ENCODE results near the gene MIEF2. TPM values are rescaled to one million over a fixed set of nuclear protein-coding genes. Genes with fewer than 3 reads are reported as not detected.

The MIEF2 gene
- total RNA-seq, 1 experiment from 2014 or later: 29.6 TPM

DNA sequence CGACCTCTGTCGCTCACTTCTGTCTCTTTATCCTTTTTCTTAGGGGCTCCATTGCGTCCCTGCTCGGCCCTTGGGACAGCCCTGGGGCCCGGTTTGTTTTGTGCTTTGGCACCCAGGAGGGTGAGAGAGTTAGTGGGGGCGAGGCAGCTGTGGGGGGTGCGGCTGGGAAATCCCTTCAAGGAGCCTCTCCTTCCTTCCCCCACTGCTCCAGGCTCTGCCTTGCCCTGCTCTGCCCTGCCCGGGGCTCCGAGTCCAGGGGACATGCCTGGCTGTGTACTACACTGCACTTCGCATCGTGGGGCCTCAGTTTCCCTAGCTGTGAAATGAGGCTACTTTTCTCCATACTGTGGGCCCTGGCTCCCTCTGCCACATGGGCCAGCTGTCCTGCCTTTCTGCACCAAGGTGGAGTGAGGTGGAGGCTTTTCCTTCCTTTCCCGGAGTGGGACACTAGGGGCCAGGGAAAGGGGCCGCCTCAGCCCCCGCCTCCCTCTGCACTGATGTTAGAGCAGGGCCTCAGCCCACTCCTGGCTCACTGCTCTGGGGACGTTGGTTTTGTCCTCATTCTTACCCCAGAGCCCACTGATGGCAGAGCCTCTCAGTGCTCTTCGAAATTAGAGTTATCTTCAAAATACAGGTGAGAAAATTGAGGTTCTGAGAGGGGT, 34.0 kb upstream of the MIEF2 start:
- Histone ChIP-seq H3K4me1 (replicated peaks; ENCODE audit: insufficient read depth) (peaks cover 13% of the 10 kb centered on the region), H3F3A (ENCODE audit: insufficient read depth, low read depth) (no peaks in the 10 kb centered on the region), H4K20me1 (ENCODE audit: insufficient read depth) (0 out of 2 replicates have a peak, but pooled peaks cover 3% of the 10 kb centered on the region), H3K9me3 (ENCODE audit: insufficient read depth, low read depth) (no peaks in the 10 kb centered on the region), H3K27me3 (ENCODE audit: insufficient read depth, low read depth) (no peaks in the 10 kb centered on the region), H3K36me3 (ENCODE audit: low read depth) (no peaks in the 10 kb centered on the region), H3K4me2 (peak overlapping the region; percentile 96), H3K4me3 (peak overlapping the region; percentile 70), H3K9me2 (ENCODE audit: insufficient read depth) (no peaks in the 10 kb centered on the region), H3K79me2 (ENCODE audit: low read depth) (peaks cover 13% of the 10 kb centered on the region), H2AFZ (peak overlapping the region; percentile 78), H3K27ac (no peak overlapping the region)
- DNase-seq: no peak
- POLR2A ChIA-PET (ENCODE audit: unreplicated experiment): no interaction called here
- intact Hi-C loops (cut with micrococcal nuclease; ENCODE audit: unreplicated experiment): loop anchor here (10.0 kb wide), 1 partner anchor 88 kb away; the partner anchor contains the start of genes SMCR8 and TOP3A
- no peak for TF ChIP-seq CTCF (conservative IDR thresholded peaks at IDR 0.05)
- TF ChIP-seq EZH2 (IDR thresholded peaks at IDR 0.05; ENCODE audit: low read depth): no peak
- no TSS peak for BruUV-seq (replicated peaks)
- CTCF ChIA-PET: no interaction called here

GRCh38 chr17:18227635-18228034, 32.8 kb upstream of the MIEF2 start:
- intact Hi-C loops (cut with micrococcal nuclease; ENCODE audit: unreplicated experiment): loop anchor here (10.0 kb wide), 1 partner anchor 87 kb away; the partner anchor contains the start of genes SMCR8 and TOP3A
- no peaks in the 10 kb centered on the region for H3K36me3 ChIP-seq (ENCODE audit: low read depth)
- H3F3A ChIP-seq (ENCODE audit: insufficient read depth, low read depth): no peaks in the 10 kb centered on the region
- POLR2A ChIA-PET (ENCODE audit: unreplicated experiment): interaction anchor here (0.6 kb wide), 1 partner anchor 39 kb away, joined by 5 read pairs; no protein-coding TSS in a partner anchor
- CTCF ChIA-PET: no interaction called here
- H3K9me3 ChIP-seq (ENCODE audit: insufficient read depth, low read depth): no peaks in the 10 kb centered on the region
- no peaks in the 10 kb centered on the region for H3K9me2 ChIP-seq (ENCODE audit: insufficient read depth)
- 0 out of 2 replicates have a peak, but pooled peaks cover 3% of the 10 kb centered on the region for H4K20me1 ChIP-seq (ENCODE audit: insufficient read depth)
- H3K4me1 ChIP-seq (replicated peaks; ENCODE audit: insufficient read depth): peaks cover 11% of the 10 kb centered on the region
- H3K79me2 ChIP-seq (ENCODE audit: low read depth): peaks cover 13% of the 10 kb centered on the region
- no peak overlapping the region for H2AFZ ChIP-seq
- no peak for TF ChIP-seq CTCF (conservative IDR thresholded peaks at IDR 0.05)
- no peak for TF ChIP-seq EZH2 (IDR thresholded peaks at IDR 0.05; ENCODE audit: low read depth)
- H3K27me3 ChIP-seq (ENCODE audit: insufficient read depth, low read depth): no peaks in the 10 kb centered on the region
- no peak overlapping the region for H3K27ac ChIP-seq
- H3K4me3 ChIP-seq: no peak overlapping the region
- H3K4me2 ChIP-seq: no peak overlapping the region
- BruUV-seq (replicated peaks): no TSS peak
- no peak for DNase-seq

DNA sequence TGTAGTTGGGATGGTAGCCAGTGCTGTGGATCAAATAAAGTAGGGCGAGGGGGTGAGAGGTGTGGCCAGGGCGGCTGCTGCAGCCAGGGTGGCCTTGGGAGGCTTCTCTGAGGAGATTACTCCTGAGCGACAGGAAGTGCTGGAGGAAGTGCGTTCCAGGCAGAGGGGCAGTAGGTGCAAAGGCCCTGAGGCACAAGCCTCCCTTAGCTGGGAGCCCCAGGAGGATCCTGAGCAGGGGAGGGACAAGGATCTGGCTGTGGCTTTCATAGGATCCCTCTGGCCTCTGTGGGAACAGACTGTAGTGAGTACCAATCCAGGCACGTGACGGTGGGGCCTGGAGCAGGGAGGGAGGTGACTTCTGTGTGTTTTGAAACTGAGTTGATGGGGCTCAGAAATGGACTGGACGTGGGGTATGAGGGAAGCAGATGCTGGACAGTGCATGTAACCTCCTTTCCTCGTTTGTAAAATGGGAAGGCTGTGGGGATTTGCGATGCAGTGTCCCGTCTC, 32.2 kb upstream of the MIEF2 start:
- POLR2A ChIA-PET (ENCODE audit: unreplicated experiment): interaction anchor here (0.6 kb wide), 2 partner anchors 13 to 40 kb away, joined by 3 to 5 read pairs; no protein-coding TSS in a partner anchor
- peaks cover 13% of the 10 kb centered on the region for H3K79me2 ChIP-seq (ENCODE audit: low read depth)
- CTCF ChIA-PET: no interaction called here
- peaks cover 11% of the 10 kb centered on the region for H3K4me1 ChIP-seq (replicated peaks; ENCODE audit: insufficient read depth)
- H3K27me3 ChIP-seq (ENCODE audit: insufficient read depth, low read depth): no peaks in the 10 kb centered on the region
- H3K4me2 ChIP-seq: no peak overlapping the region
- no TSS peak for BruUV-seq (replicated peaks)
- no peaks in the 10 kb centered on the region for H3K9me2 ChIP-seq (ENCODE audit: insufficient read depth)
- no peak overlapping the region for H3K27ac ChIP-seq
- H4K20me1 ChIP-seq (ENCODE audit: insufficient read depth): 0 out of 2 replicates have a peak, but pooled peaks cover 3% of the 10 kb centered on the region
- no peaks in the 10 kb centered on the region for H3K36me3 ChIP-seq (ENCODE audit: low read depth)
- H3K9me3 ChIP-seq (ENCODE audit: insufficient read depth, low read depth): no peaks in the 10 kb centered on the region
- intact Hi-C loops (cut with micrococcal nuclease; ENCODE audit: unreplicated experiment): loop anchor here (10.0 kb wide), 1 partner anchor 87 kb away; the partner anchor contains the start of genes SMCR8 and TOP3A
- TF ChIP-seq CTCF (conservative IDR thresholded peaks at IDR 0.05): no peak
- no peak for TF ChIP-seq EZH2 (IDR thresholded peaks at IDR 0.05; ENCODE audit: low read depth)
- no peak overlapping the region for H2AFZ ChIP-seq
- DNase-seq: no peak
- no peaks in the 10 kb centered on the region for H3F3A ChIP-seq (ENCODE audit: insufficient read depth, low read depth)
- H3K4me3 ChIP-seq: no peak overlapping the region
